ENCODE measurements around the gene DNPH1. TPM values are rescaled to one million over a fixed set of nuclear protein-coding genes. Genes with fewer than 3 reads are reported as not detected.

The DNPH1 gene
- total and polyA plus RNA-seq, 9 of the 15 experiments (the other 6 are each of a cell fraction or from before 2014, with no cell fraction given) = 7.3 to 300 (median 68.7) TPM

DNA sequence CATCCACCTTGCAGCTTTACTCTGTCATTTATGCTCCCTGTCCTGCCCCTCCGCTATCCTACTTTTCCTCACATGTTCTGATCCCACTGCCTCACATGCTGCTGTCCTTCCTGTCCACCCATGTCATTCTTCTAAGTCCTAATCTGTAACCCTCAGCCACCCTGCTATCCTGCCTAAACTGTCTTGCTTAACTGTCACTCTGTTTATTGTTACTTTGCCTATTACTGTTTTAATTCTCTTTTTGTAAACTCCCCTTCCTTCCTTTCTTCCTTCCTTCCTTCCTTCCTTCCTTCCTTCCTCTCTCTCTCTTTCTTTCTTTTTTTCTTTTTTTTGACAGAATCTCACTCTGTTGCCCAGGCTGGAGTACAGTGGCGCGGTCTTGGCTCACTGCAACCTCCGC is 45.8 kb downstream of the DNPH1 start (continued):
- TF ChIP-seq ZNF324 (CRISPR knock-in tag; IDR thresholded peaks at IDR 0.05) (no peak), CBFA2T3 (IDR thresholded peaks at IDR 0.05) (peak; percentile 78), NCOA4 (IDR thresholded peaks at IDR 0.05; ENCODE audit: partially characterized antibody) (peak; percentile 50), ZNF184 (CRISPR knock-in tag; IDR thresholded peaks at IDR 0.05) (no peak), RFX7 (CRISPR knock-in tag; IDR thresholded peaks at IDR 0.05) (no peak), BHLHE40 (IDR thresholded peaks at IDR 0.05; ENCODE audit: low read length) (no peak), ARHGAP35 (IDR thresholded peaks at IDR 0.05; ENCODE audit: partially characterized antibody) (no peak), SMARCA4 (IDR thresholded peaks at IDR 0.05) (peak; percentile 64), STAT5B (CRISPR knock-in tag; IDR thresholded peaks at IDR 0.05) (no peak), OTX1 (CRISPR knock-in tag; IDR thresholded peaks at IDR 0.05) (peak; percentile 68; the same call in 1 of the 2 replicates), KHSRP (IDR thresholded peaks at IDR 0.05) (no peak), HSF4 (CRISPR knock-in tag; IDR thresholded peaks at IDR 0.05; ENCODE audit: borderline replicate concordance) (no peak), SREBF2 (CRISPR knock-in tag; IDR thresholded peaks at IDR 0.05) (no peak), ZNF445 (CRISPR knock-in tag; IDR thresholded peaks at IDR 0.05; ENCODE audit: low read depth) (no peak), BRF1 (IDR thresholded peaks at IDR 0.05; ENCODE audit: borderline replicate concordance, extremely low read depth, insufficient read length) (no peak), SUPT5H (IDR thresholded peaks at IDR 0.05) (no peak), FUS (optimal IDR thresholded peaks at IDR 0.05; ENCODE audit: low read depth, low read length) (no peak), TRIM28 (IDR thresholded peaks at IDR 0.05) (0 out of 2 replicates have a peak, but pooled peaks have one; percentile 35)
- TF ChIP-seq, protein P1, sequence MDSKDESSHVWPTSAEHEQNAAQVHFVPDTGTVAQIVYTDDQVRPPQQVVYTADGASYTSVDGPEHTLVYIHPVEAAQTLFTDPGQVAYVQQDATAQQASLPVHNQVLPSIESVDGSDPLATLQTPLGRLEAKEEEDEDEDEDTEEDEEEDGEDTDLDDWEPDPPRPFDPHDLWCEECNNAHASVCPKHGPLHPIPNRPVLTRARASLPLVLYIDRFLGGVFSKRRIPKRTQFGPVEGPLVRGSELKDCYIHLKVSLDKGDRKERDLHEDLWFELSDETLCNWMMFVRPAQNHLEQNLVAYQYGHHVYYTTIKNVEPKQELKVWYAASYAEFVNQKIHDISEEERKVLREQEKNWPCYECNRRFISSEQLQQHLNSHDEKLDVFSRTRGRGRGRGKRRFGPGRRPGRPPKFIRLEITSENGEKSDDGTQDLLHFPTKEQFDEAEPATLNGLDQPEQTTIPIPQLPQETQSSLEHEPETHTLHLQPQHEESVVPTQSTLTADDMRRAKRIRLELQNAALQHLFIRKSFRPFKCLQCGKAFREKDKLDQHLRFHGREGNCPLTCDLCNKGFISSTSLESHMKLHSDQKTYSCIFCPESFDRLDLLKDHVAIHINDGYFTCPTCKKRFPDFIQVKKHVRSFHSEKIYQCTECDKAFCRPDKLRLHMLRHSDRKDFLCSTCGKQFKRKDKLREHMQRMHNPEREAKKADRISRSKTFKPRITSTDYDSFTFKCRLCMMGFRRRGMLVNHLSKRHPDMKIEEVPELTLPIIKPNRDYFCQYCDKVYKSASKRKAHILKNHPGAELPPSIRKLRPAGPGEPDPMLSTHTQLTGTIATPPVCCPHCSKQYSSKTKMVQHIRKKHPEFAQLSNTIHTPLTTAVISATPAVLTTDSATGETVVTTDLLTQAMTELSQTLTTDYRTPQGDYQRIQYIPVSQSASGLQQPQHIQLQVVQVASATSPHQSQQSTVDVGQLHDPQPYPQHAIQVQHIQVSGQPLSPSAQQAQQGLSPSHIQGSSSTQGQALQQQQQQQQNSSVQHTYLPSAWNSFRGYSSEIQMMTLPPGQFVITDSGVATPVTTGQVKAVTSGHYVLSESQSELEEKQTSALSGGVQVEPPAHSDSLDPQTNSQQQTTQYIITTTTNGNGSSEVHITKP (IDR thresholded peaks at IDR 0.05; ENCODE audit: partially characterized antibody) = no peak
- TF ChIP-seq, protein P2, sequence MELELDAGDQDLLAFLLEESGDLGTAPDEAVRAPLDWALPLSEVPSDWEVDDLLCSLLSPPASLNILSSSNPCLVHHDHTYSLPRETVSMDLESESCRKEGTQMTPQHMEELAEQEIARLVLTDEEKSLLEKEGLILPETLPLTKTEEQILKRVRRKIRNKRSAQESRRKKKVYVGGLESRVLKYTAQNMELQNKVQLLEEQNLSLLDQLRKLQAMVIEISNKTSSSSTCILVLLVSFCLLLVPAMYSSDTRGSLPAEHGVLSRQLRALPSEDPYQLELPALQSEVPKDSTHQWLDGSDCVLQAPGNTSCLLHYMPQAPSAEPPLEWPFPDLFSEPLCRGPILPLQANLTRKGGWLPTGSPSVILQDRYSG (tag; conservative IDR thresholded peaks at IDR 0.05; ENCODE audit: low read depth) = no peak
- TF ChIP-seq, protein P3, sequence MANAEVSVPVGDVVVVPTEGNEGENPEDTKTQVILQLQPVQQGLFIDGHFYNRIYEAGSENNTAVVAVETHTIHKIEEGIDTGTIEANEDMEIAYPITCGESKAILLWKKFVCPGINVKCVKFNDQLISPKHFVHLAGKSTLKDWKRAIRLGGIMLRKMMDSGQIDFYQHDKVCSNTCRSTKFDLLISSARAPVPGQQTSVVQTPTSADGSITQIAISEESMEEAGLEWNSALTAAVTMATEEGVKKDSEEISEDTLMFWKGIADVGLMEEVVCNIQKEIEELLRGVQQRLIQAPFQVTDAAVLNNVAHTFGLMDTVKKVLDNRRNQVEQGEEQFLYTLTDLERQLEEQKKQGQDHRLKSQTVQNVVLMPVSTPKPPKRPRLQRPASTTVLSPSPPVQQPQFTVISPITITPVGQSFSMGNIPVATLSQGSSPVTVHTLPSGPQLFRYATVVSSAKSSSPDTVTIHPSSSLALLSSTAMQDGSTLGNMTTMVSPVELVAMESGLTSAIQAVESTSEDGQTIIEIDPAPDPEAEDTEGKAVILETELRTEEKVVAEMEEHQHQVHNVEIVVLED (CRISPR knock-in tag; IDR thresholded peaks at IDR 0.05) = no peak
- TF ChIP-seq, protein P4, sequence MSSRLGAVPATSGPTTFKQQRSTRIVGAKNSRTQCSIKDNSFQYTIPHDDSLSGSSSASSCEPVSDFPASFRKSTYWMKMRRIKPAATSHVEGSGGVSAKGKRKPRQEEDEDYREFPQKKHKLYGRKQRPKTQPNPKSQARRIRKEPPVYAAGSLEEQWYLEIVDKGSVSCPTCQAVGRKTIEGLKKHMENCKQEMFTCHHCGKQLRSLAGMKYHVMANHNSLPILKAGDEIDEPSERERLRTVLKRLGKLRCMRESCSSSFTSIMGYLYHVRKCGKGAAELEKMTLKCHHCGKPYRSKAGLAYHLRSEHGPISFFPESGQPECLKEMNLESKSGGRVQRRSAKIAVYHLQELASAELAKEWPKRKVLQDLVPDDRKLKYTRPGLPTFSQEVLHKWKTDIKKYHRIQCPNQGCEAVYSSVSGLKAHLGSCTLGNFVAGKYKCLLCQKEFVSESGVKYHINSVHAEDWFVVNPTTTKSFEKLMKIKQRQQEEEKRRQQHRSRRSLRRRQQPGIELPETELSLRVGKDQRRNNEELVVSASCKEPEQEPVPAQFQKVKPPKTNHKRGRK (tag; IDR thresholded peaks at IDR 0.05) = peak; percentile 75
- TF ChIP-seq, protein P5, sequence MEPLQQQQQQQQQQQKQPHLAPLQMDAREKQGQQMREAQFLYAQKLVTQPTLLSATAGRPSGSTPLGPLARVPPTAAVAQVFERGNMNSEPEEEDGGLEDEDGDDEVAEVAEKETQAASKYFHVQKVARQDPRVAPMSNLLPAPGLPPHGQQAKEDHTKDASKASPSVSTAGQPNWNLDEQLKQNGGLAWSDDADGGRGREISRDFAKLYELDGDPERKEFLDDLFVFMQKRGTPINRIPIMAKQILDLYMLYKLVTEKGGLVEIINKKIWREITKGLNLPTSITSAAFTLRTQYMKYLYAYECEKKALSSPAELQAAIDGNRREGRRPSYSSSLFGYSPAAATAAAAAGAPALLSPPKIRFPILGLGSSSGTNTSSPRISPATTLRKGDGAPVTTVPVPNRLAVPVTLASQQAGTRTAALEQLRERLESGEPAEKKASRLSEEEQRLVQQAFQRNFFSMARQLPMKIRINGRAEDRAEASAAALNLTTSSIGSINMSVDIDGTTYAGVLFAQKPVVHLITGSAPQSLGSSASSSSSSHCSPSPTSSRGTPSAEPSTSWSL (CRISPR knock-in tag; IDR thresholded peaks at IDR 0.05; ENCODE audit: borderline replicate concordance) = no peak
